Subcutaneous abdominal adipose tissue (tissue), 5 donors: ENCODE measurements around the gene STARD6.
"Not testable (repeated sequence)": the region's sequence is repeated elsewhere in the genome, so short reads cannot be mapped to it uniquely, and the experiment has no call there.

ENCODE experiments used
- H3K27ac ChIP-seq: one replicate; pipeline ENCODE4 v1.7.0; 2013; ENCODE audit warnings: low read depth, mild to moderate bottlenecking, inconsistent platforms, low read length, moderate library complexity
- H3K27me3 ChIP-seq, 5 donors: one replicate each; pipeline ENCODE4 v1.7.0; 2013; ENCODE audit warnings: low read length in 5 of 5, inconsistent platforms in 1 of 5; ENCODE audit not compliant: control insufficient read depth in 5 of 5, insufficient read depth in 4 of 5
- H3K36me3 ChIP-seq, 5 donors: one replicate each; pipeline ENCODE4 v1.7.0; 2013; ENCODE audit warnings: low read length in 5 of 5; ENCODE audit not compliant: control insufficient read depth in 5 of 5, insufficient read depth in 5 of 5
- H3K4me1 ChIP-seq, 5 donors: one replicate each; pipeline ENCODE4 v1.7.0; 2013; ENCODE audit warnings: low read length in 5 of 5, mild to moderate bottlenecking in 3 of 5, moderate library complexity in 1 of 5; ENCODE audit not compliant: control insufficient read depth in 5 of 5, insufficient read depth in 5 of 5
- H3K4me3 ChIP-seq, 5 donors: one replicate each; pipeline ENCODE4 v1.7.0; 2013; ENCODE audit warnings: low read length in 5 of 5, low read depth in 1 of 5
- H3K9ac ChIP-seq, 5 donors: one replicate each; pipeline ENCODE4 v1.7.0; 2013; ENCODE audit warnings: low read length in 5 of 5, mild to moderate bottlenecking in 4 of 5, moderate library complexity in 3 of 5
- H3K9me3 ChIP-seq, 5 donors: one replicate each; pipeline ENCODE4 v1.7.0; 2013; ENCODE audit warnings: low read length in 5 of 5; ENCODE audit not compliant: control insufficient read depth in 5 of 5
- donor health status: healthy.
- donor health status: healthy.
- donor health status: healthy.
- donor health status: healthy.
- donor health status: healthy.

STARD6 gene

GRCh38 chr18:54386800-54387495, 29.3 kb upstream of the STARD6 start:
- not testable (repeated sequence) for H3K27me3 ChIP-seq, H3K36me3 ChIP-seq

DNA sequence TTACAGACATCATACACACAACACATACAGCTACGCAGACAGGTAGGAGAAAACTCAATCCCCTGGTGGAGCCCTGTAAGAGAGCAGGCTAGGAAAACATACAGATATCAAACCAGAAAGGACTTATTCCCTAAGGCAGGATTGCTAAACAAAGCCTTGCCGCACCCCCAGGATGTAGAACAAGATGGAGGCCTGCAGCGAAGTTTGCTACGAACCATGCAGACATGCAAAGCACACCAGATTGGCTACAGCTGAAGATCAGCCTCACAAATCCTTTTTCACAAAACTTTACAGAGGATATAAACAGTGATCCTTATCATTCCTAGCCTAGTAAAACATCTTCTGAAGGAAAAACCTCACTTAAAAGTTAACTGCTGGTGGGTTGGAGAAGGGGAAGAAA, 28.4 kb upstream of the STARD6 start:
- H3K27me3 ChIP-seq = no peaks in the 10 kb centered on the region
- no peak overlapping the region for H3K4me3 ChIP-seq
- H3K4me1 ChIP-seq = peaks cover 0 to 7% (median 0%) of the 10 kb centered on the region in 5 donors
- no peaks in the 10 kb centered on the region for H3K36me3 ChIP-seq
- H3K9me3 ChIP-seq = no peaks in the 10 kb centered on the region
- no peak overlapping the region for H3K9ac ChIP-seq
- H3K27ac ChIP-seq = no peak overlapping the region

More at GRCh38 chr18:54386800-54387495, 29.3 kb upstream of the STARD6 start:
- H3K4me3 ChIP-seq, H3K9ac ChIP-seq, H3K9me3 ChIP-seq, H3K27ac ChIP-seq, H3K4me1 ChIP-seq: not testable (repeated sequence)

DNA sequence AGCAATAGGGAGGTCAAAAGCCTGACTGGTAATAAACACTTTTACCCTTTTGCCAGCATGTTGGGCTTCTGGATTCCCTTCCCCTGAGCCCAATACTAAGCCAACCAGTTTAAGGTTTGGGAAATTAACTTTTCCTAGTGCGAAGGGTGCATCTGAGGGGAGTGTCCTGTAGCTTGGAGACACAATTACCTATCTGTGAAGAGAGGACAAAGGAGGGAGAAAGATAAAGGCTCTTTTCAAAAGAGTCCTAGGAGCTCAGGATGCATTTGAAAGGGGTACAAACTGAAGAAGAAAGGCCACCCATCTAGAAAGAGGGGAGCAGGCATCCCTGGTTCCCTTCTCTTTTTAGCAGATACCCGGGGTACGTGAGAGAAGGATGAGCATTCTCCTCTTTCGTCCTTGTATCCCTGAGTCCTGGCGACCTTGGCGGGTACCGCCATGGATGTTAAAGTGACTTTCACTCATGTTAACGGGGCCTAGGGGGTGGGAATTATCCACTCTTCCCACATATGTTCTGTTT, 25.1 kb upstream of the STARD6 start:
- no peak overlapping the region for H3K4me3 ChIP-seq
- H3K27ac ChIP-seq = no peak overlapping the region
- H3K4me1 ChIP-seq = no peaks in the 10 kb centered on the region
- H3K36me3 ChIP-seq = no peaks in the 10 kb centered on the region
- no peak overlapping the region for H3K9ac ChIP-seq
- no peaks in the 10 kb centered on the region for H3K27me3 ChIP-seq
- H3K9me3 ChIP-seq = no peaks in the 10 kb centered on the region

DNA sequence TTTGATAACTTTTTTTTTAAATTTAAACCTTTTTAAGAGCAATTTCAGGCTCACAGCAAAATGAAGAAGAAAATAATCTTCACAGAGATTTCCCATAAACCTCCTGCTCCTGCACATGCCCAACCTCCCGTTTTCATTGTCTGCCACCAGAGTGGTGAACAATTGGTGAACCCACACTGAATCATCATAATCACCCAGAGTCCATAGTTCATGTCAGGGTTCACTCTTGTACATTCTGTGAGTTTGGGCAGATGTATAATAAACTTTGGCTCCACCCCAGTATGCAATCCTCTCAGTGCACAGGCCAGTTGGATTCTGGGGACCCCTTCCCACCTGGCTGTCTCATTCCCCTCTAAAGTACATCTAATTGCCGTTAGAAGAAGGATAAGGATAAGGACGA, 24.4 kb upstream of the STARD6 start:
- no peak overlapping the region for H3K9ac ChIP-seq
- H3K9me3 ChIP-seq = no peaks in the 10 kb centered on the region
- no peak overlapping the region for H3K4me3 ChIP-seq
- no peaks in the 10 kb centered on the region for H3K36me3 ChIP-seq
- H3K4me1 ChIP-seq = no peaks in the 10 kb centered on the region
- H3K27me3 ChIP-seq = no peaks in the 10 kb centered on the region
- no peak overlapping the region for H3K27ac ChIP-seq

DNA sequence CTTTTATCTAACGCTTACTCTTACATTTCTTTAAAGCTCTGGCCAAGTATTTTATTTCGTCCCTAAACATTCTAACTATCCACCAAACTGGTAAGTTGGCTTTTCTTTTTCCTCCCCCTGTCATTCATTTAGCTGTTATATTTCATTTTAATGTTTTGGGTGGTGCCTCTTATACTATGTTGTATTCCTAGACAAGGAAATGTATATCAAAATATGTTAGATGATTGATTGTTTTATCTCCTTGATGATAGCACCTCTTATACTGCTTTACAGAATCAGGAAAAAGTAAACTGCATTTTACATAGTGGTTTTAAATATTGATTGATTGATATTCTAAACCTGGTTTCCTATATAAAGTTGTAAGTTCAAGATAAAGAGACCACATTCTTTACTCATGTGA, 24.0 kb upstream of the STARD6 start:
- Histone ChIP-seq H3K9me3 (no peaks in the 10 kb centered on the region), H3K4me3 (no peak overlapping the region), H3K36me3 (no peaks in the 10 kb centered on the region), H3K9ac (no peak overlapping the region), H3K27ac (no peak overlapping the region), H3K4me1 (no peaks in the 10 kb centered on the region), H3K27me3 (no peaks in the 10 kb centered on the region)

GRCh38 chr18:54378057-54378456, 20.4 kb upstream of the STARD6 start:
- no peak overlapping the region for H3K9ac ChIP-seq
- H3K4me3 ChIP-seq = no peak overlapping the region
- H3K9me3 ChIP-seq = no peaks in the 10 kb centered on the region
- no peak overlapping the region for H3K27ac ChIP-seq
- H3K36me3 ChIP-seq = peaks cover 0 to 3% (median 0%) of the 10 kb centered on the region in 5 donors
- no peaks in the 10 kb centered on the region for H3K4me1 ChIP-seq
- no peaks in the 10 kb centered on the region for H3K27me3 ChIP-seq

GRCh38 chr18:54360406-54360805, 2.7 kb upstream of the STARD6 start:
- H3K9me3 ChIP-seq = no peaks in the 10 kb centered on the region
- no peaks in the 10 kb centered on the region for H3K27me3 ChIP-seq
- H3K27ac ChIP-seq = no peak overlapping the region
- H3K4me3 ChIP-seq = no peak overlapping the region
- H3K9ac ChIP-seq = no peak overlapping the region
- H3K4me1 ChIP-seq = peaks cover 0 to 21% (median 19%) of the 10 kb centered on the region in 5 donors
- peaks cover 0 to 5% (median 0%) of the 10 kb centered on the region in 5 donors for H3K36me3 ChIP-seq

DNA sequence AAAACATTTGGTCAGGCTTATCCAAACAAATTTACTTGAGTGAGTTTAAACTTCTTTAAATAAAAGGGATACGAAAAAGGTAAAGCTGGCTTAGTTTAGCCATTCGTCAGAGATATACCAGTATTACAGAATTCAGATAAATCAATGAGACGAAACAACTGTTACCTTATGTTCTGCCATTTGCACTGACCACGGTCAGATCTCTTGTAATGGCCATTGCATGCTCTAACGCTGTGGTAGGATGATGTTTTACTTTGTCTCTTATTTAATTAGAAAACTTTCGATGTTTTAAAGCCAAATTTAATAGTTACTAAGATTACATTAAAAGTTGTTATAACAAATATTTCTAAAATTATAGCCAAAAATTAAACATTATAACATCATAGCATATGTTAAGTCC, 1.6 kb upstream of the STARD6 start:
- Histone ChIP-seq H3K27ac (no peak overlapping the region), H3K4me3 (peak overlapping the region in 2 of 5 donors; percentile 86 to 90), H3K9ac (no peak overlapping the region), H3K9me3 (no peaks in the 10 kb centered on the region), H3K4me1 (peaks cover 0 to 21% (median 19%) of the 10 kb centered on the region in 5 donors), H3K27me3 (no peaks in the 10 kb centered on the region), H3K36me3 (peaks cover 0 to 5% (median 0%) of the 10 kb centered on the region in 5 donors)

DNA sequence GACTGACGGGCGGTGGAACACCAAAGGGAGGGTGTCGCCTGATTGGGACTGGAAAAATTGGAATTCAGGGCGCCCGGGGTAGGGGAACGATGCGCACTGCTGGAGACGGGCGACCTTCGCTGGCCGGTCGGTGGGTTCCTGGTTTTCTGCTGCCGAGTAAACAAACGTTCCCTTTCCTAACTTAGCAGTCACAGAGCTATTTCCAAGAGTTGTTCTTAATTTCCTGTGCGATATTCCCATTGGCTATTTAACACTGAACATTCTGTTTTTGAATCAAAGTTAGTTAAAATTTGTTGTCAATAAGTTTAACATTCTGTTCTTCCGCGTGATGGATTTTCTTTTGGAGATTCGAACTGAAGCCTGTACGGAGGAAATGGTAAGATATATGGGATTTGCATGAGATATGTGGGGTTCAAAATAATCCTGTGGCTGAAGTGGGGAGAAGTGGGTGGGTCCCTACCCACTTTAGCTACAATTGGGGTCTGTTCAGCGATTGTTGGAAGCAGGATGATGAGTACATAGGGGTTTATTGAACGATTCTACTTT, 910 bp upstream of the STARD6 start:
- peaks cover 0 to 21% (median 19%) of the 10 kb centered on the region in 5 donors for H3K4me1 ChIP-seq
- peaks cover 0 to 5% (median 0%) of the 10 kb centered on the region in 5 donors for H3K36me3 ChIP-seq
- H3K9ac ChIP-seq = peak overlapping the region; percentile 20 to 90 (median 79)
- H3K27me3 ChIP-seq = no peaks in the 10 kb centered on the region
- peak overlapping the region; percentile 86 to 94 (median 90) for H3K4me3 ChIP-seq
- H3K27ac ChIP-seq = no peak overlapping the region
- H3K9me3 ChIP-seq = no peaks in the 10 kb centered on the region

DNA sequence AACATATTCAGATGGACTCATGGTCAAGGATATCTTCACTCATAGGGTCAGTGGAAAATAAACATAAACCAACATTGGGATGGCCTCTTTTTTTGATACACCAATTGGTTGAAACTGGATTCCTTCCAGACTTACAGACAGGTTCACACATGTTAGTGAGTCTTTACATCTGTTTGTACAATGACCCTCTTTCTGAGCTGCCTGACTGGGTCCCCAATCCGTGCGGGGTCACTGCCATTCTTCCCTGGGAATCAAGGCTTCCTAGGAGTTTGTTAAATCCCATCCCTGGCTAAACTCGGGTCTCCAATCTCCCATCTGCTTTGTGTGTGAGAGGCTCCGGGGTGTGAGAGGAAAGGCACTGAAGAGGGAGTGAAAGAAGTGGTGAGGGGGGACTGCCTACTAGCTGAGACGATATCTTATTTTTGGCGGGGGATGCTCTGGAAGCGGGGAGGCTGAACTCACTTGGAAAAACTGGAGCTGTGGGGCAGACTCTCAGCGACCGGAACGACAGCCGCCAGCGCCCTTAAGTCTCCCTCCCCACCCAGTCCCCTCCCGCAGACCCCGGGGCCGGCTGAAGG, 487 bp downstream of the STARD6 start:
- Histone ChIP-seq H3K4me1 (peaks cover 0 to 21% (median 19%) of the 10 kb centered on the region in 5 donors), H3K27me3 (peaks cover 0 to 2% (median 0%) of the 10 kb centered on the region in 5 donors), H3K9me3 (peaks cover 0 to 2% (median 0%) of the 10 kb centered on the region in 5 donors), H3K27ac (peak overlapping the region; percentile 25), H3K4me3 (peak overlapping the region; percentile 86 to 94 (median 90)), H3K36me3 (peaks cover 0 to 5% (median 0%) of the 10 kb centered on the region in 5 donors), H3K9ac (peak overlapping the region in 4 of 5 donors; percentile 62 to 90 (median 82))
